Body of pancreas (tissue), 4 donors: Measurements from ENCODE around the gene TAL1.

Experiments
- CTCF ChIP-seq, 7 experiments: fragments of 450-650 bp in 4 of 7; fragments of 200-600 bp in 3 of 7; sonication (generic) in 3 of 7; IDR thresholded peaks; one replicate each; pipeline ENCODE4 v1.5.1; 2016 to 2019; ENCODE audit warnings: antibody characterized with exemption in 7 of 7
- POLR2A ChIP-seq, 3 donors: fragments of 450-650 bp; IDR thresholded peaks; one replicate each; pipeline ENCODE4 v1.6.1; 2016; ENCODE audit warnings: antibody characterized with exemption in 3 of 3, mild to moderate bottlenecking in 2 of 3

GRCh38 chr1:47207803-47208373 lies 24.1 kb downstream of the TAL1 start:
- TF ChIP-seq POLR2A (IDR thresholded peaks at IDR 0.05) (no peak), CTCF (IDR thresholded peaks at IDR 0.05) (no peak)
